ENCODE measurements around the gene CMTM5. TPM values are rescaled to one million over a fixed set of nuclear protein-coding genes. Genes with fewer than 3 reads are reported as not detected.

The CMTM5 gene
- polyA plus RNA-seq, 1 donor (not counting 4 experiments of a cell fraction or from before 2014, with no cell fraction given), result not detected

- TF ChIP-seq EZH2 (IDR thresholded peaks at IDR 0.05; ENCODE audit: low read length), result no peak
- TF ChIP-seq CTCF (optimal IDR thresholded peaks at IDR 0.05 in 1 of 3, IDR thresholded peaks at IDR 0.05 in 1 of 3, conservative IDR thresholded peaks at IDR 0.05 in 1 of 3; ENCODE audit: extremely low read depth in 1 of 3, insufficient read depth in 2 of 3, low read length in 3 of 3), result no peak
- H3K9ac ChIP-seq (ENCODE audit: control insufficient read depth, extremely low read depth, insufficient read depth, low read length), result no peak overlapping the region
- H2AFZ ChIP-seq (ENCODE audit: control insufficient read depth, low read length), result no peak overlapping the region
- no peak for FAIRE-seq
- H4K20me1 ChIP-seq (ENCODE audit: control insufficient read depth, extremely low read depth, insufficient read depth, low read length), result no peaks in the 10 kb centered on the region
- H3K4me3 ChIP-seq (ENCODE audit: control insufficient read depth in 2 of 3, extremely low read depth in 1 of 3, insufficient read depth in 2 of 3, low read depth in 1 of 3, low read length in 3 of 3), result no peak overlapping the region
- H3K9me1 ChIP-seq (ENCODE audit: control insufficient read depth, extremely low read depth, insufficient read depth, low read length), result no peaks in the 10 kb centered on the region
- DNase-seq (ENCODE audit: low read depth, low spot score), result no peak
- no peak overlapping the region for H3K4me2 ChIP-seq (ENCODE audit: control insufficient read depth, extremely low read depth, insufficient read depth, low read depth, low read length)
- no peak overlapping the region for H3K27ac ChIP-seq (ENCODE audit: control insufficient read depth, insufficient read depth, low read length)
- no peaks in the 10 kb centered on the region for H3K9me3 ChIP-seq (ENCODE audit: control insufficient read depth, low read depth, low read length)
- H3K27me3 ChIP-seq (ENCODE audit: control insufficient read depth, extremely low read depth, insufficient read depth, low read length), result peaks cover 12% of the 10 kb centered on the region
- H3K4me1 ChIP-seq (ENCODE audit: control insufficient read depth, extremely low read depth, insufficient read depth, low read length), result no peaks in the 10 kb centered on the region
- dilution Hi-C loops (cut with MboI; ENCODE audit: extremely low pct_ligation_motif_present, low sequenced_read_pairs), result no loop called here
- H3K36me3 ChIP-seq (ENCODE audit: control insufficient read depth in 2 of 2, extremely low read depth in 1 of 2, insufficient read depth in 2 of 2, low read length in 2 of 2), result no peaks in the 10 kb centered on the region
- H3K79me2 ChIP-seq (ENCODE audit: control insufficient read depth, insufficient read depth, low read length), result no peaks in the 10 kb centered on the region
These were observed 28.7 kb downstream of the CMTM5 start for GRCh38 chr14:23405516-23406025.

- Histone ChIP-seq H3K9ac (ENCODE audit: control insufficient read depth, extremely low read depth, insufficient read depth, low read length) (no peak overlapping the region), H3K9me3 (ENCODE audit: control insufficient read depth, low read depth, low read length) (no peaks in the 10 kb centered on the region), H2AFZ (ENCODE audit: control insufficient read depth, low read length) (no peak overlapping the region), H3K4me3 (ENCODE audit: control insufficient read depth in 2 of 3, extremely low read depth in 1 of 3, insufficient read depth in 2 of 3, low read depth in 1 of 3, low read length in 3 of 3) (no peak overlapping the region), H4K20me1 (ENCODE audit: control insufficient read depth, extremely low read depth, insufficient read depth, low read length) (no peaks in the 10 kb centered on the region), H3K4me2 (ENCODE audit: control insufficient read depth, extremely low read depth, insufficient read depth, low read depth, low read length) (no peak overlapping the region), H3K36me3 (ENCODE audit: control insufficient read depth in 2 of 2, extremely low read depth in 1 of 2, insufficient read depth in 2 of 2, low read length in 2 of 2) (no peaks in the 10 kb centered on the region), H3K9me1 (ENCODE audit: control insufficient read depth, extremely low read depth, insufficient read depth, low read length) (no peaks in the 10 kb centered on the region), H3K27me3 (ENCODE audit: control insufficient read depth, extremely low read depth, insufficient read depth, low read length) (peaks cover 12% of the 10 kb centered on the region), H3K27ac (ENCODE audit: control insufficient read depth, insufficient read depth, low read length) (no peak overlapping the region), H3K79me2 (ENCODE audit: control insufficient read depth, insufficient read depth, low read length) (no peaks in the 10 kb centered on the region), H3K4me1 (ENCODE audit: control insufficient read depth, extremely low read depth, insufficient read depth, low read length) (no peaks in the 10 kb centered on the region)
- FAIRE-seq (no peak), DNase-seq (ENCODE audit: low read depth, low spot score) (no peak)
- dilution Hi-C loops (cut with MboI; ENCODE audit: extremely low pct_ligation_motif_present, low sequenced_read_pairs), result no loop called here
- no peak for TF ChIP-seq CTCF (optimal IDR thresholded peaks at IDR 0.05 in 1 of 3, IDR thresholded peaks at IDR 0.05 in 1 of 3, conservative IDR thresholded peaks at IDR 0.05 in 1 of 3; ENCODE audit: extremely low read depth in 1 of 3, insufficient read depth in 2 of 3, low read length in 3 of 3)
- TF ChIP-seq EZH2 (IDR thresholded peaks at IDR 0.05; ENCODE audit: low read length), result no peak
These were observed 29.4 kb downstream of the CMTM5 start for GRCh38 chr14:23406244-23406643.

Measured in keratinocyte (primary cell).